ENCODE data around the gene NMB.
"Not testable (repeated sequence)": the region's sequence is repeated elsewhere in the genome, so short reads cannot be mapped to it uniquely, and the experiment has no call there.

The NMB gene

DNA sequence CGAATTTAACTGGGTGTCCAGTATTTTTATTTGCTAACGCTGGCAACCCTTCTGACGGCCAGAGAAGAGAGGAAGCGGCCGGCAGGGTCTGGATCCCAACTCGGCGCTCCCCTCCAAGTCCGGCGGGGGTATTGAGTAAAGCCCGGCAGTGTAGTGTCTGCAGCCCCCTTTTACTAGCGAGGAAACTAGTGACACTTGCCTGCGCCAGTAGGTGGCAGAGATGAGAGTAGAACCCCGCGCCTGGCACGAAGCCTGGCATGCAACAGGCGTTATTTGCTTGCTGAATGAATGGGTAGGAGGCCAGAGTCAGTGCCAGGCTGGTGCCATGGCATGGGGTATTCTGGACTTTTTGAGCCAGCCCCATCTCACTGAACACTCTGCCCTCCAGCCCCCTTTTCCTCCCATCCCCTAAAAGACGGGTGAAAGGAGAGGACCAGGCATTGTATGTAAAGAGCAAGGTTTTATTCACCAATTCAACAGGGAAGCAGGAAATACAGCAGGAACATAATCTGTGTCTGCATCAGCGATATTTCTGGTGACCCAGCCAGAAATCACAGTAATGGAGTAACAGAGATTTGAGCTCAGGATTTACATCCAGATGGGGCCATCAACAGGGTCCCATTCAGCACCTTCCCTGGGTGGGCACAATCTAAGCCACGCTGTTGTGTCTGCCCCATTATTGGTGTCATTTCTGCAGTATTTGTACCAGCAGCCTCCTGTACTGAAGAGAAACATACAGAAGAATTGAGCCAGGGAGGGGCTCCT, 3.1 kb downstream of the NMB start:
- DNase-seq = peak; percentile 76 to 77

DNA sequence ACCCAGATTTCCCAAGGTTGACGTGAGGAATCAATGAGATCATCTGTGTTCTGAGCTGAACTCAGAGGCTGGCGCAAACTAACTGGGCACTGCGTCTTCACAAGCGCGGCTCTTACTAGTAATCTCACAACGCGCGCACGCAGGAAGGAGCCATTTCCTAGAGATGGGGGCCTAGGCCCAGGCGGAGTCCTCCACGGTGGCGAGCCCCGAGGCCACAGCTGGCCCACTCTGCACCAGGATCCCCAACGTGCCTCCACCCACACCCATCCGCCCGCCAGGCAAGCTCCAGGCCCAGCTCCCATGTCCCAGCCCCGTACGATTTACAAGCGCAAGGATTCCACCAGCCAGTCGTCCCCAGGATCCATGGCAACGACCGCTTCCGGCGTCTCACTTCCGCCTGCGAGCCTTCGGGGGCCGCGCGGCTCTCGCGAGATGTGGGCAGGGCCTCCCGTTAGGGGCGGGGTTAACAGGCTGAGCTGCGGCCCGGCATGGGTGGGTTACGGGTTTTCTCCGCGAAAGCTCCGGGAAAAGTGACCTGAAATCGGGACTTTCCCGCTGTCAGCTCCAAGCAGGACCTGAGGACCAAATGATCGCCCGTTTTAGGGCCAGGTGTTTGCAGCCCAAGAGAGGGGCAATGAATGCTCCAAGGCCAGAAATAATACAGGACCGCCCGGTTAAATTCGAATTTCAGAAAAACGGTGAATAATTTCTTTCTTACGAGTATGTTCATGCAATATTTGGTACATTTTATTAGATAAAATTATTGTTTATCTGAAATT, 3.9 kb downstream of the NMB start, which contains the start of gene WDR73:
TSS of gene WDR73 (minus strand) at position 374 of the 779 bp plus-strand sequence. CDS start at position 365, 9 bp downstream.
- DNase-seq = peak; percentile 97

DNA sequence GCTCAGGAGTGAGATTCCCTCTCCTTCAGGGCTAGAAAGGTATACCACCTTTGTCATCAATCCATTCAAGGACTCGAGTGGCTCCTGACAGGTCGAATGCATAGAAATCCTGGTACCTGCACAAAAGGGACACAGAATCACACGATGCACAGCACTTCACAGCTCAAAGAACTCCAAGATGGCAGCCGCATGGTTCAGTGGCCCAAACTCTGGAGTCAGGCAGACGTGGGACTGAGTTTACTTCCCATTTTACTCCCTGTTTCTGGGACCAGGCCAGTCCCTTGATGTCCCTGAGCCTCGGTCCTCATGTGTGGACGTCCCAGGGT, 4.5 kb downstream of the NMB start:
- no peak for DNase-seq

DNA sequence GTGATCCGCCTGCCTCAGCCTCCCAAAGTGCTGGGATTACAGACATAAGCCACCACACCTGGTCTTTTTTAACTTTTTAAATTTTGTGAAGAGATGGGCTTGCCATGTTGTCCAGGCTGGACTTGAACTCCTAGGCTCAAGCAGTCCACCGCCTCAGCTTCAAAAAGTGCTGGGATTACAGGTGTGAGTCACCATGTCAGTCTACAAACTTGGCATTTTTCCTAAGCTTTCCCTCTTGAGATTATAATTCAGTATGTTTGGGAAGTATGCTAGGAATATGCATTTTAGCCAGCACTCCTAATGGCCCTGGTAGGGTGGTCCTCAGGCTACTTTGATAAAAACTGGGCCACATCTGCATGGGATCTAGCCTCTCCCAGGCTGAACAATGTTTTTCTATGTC, 8.3 kb downstream of the NMB start:
- DNase-seq = no peak

DNA sequence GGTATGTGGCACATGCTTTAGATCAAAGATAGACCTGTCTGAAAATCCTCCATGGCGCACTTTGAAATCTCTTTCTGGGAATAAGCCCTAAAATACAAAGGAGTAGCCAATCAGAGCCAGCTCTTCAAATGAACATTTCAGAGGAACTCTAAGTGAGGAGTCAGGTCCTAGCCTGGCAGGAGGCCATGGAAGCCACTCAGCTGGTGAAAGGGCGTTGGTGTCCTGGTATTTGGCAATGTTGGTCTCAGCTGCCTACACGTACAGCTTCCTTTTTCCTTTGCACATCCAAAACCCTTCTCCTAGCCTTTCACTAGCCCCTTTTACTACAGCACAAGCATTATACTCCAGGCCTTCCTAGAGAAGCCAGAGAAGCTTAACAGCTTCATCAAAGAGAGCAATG, 9.5 kb downstream of the NMB start:
- DNase-seq = no peak

DNA sequence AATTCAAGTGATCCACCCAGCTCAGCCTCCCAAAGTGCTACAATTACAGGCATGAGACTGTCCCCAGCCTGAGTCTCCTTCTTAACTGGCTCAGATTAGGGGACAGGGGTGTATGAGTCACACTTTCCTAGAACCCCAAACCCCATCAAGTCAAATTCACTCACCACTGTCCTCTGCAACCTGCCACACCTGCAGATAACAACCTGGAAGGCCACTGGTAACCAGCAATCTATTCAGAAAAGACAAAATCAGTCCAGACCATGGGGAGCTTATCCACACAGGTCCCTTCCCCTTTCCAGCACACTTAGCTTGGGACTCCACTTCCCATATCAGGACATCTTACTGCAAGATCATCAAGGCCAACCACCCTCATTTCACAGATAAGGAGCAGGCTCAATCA, 10.3 kb downstream of the NMB start:
- DNase-seq = no peak

DNA sequence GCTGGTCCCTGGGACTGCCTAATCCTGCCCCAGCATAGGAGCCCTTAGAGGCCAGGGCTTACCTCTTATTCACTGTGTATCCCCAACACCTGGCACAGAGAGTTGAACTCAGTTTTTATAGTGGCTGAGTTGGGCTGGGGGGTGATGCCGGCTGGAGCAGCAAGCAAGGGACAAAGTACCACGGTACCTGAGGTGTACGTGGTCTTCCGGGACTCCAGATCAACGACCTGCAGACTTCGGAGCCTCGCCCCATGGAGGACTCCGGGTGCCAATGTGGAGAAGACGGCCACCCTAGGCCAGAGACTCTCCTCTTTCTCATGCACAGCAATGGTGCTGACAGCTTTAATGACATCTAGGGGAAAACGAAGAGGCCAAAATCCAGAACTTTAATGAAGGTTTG, 12.0 kb downstream of the NMB start:
- DNase-seq = no peak

DNA sequence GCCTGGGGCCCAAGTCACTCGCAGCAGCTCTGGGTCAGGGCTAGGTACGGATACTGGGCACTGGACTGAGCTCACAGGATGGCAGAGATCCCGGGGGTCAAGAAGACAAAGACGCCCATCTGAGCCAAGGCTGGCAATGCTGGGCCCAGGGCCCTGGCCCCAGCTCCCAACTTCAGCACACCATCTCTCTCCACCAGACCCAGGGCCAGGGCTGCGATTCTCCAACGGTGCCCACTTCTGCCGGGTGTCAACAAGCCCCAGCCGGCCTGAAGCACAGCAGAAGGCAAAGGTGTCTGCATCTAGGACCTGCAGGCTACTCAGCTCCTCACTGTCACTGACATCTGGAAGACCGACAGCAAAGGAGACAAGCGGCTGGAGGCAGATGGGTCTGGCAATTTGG, 12.5 kb downstream of the NMB start:
- DNase-seq = no peak

DNA sequence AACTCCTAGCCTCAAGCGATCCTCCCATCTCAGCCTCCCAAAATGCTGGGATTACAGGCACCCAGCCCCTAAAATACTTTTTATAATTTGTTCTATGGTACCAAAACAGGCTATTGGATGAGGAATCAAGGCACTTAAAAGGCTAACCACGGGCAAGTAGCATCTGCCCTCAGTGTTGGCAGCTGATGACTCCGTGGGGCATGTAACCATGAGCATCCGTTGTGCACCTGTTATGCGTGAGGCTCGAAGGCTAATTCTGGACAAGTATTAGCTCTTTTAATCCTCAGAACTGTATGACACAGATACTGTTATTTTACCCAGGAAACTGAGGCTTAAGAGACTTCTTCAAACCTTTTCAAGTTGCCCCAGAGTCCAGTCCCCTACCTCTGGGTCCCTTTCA, 14.2 kb downstream of the NMB start:
- DNase-seq = no peak

DNA sequence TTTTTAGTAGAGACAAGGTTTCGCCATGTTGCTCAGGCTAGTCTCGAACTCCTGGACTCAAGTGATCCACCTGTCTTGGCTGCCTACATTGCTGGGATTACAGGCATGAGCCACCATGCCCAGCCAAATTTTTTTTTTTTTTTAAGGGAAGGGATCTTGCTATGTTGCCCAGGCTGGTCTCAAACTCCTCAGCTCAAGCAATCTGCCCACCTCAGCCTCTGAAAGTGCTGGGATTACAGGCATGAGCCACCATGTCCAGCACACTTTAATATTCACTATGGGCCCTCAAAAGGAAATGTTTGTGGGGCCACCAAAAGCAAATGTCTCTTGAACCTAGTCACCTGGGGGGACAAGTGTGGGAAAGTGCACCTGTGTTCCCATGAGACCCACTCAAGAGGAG, 15.4 kb downstream of the NMB start:
- not testable (repeated sequence) for DNase-seq

DNA sequence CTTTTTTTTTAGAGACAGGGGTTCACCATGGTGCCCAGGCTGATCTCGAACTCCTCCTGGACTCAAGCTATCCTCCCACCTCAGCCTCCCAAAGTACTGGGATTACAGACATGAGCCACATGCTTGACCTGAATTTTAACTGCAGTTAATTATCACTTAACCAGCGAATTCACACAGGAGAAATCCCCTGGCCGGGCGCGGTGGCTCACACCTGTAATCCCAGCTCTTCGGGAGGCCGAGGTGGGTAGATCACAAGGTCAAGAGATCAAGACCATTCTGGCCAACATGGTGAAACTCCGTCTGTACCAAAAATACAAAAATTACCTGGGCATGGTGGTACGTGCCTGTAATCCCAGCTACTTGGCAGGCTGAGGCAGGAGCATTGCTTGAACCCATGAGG, 16.1 kb downstream of the NMB start:
- DNase-seq = not testable (repeated sequence)

DNA sequence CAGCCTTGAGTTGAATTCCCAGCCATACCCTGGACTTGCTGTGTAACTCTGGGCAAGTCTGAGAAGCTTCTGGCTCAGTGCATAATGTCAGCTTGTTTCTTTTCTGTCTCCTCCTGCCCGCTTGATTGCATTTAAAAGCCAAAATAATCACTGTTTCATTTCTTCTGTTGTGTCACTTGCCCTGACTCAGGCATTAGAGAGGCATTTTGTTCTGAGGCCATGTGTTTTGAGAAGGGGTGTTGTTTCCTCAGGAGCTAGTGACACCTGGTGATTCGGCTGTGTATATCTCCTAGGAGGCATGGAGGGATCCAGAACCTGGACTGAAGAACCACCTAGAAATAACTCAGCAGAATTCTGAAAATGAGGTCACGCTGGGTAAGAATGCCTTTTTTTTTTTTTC, 19.9 kb downstream of the NMB start:
- DNase-seq = no peak

DNA sequence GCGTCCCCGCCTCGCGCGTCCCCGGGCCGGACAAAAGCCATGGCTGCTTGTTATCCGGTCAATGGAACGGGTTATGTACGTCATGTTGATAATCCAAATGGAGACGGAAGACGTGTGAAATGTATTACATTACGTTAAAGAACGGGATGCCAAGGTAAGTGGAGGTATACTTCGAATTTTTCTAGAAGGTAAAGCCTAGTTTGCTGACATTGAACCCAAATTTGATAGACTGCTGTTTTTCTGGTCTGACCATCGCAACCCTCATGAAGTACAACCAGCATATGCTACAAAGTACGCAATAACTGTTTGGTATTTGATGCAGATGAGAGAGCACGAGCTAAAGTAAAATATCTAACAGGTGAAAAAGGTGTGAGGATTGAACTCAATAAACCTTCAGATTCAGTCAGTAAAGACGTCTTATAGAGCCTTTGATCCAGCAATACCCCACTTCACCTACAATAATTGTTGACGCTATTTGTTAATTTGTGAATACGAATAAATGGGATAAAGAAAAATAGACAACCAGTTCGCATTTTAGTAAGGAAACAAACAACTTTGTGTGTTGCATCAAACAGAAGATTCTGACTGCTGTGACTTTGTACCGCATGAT, 23.7 kb downstream of the NMB start:
- no peak for DNase-seq

DNA sequence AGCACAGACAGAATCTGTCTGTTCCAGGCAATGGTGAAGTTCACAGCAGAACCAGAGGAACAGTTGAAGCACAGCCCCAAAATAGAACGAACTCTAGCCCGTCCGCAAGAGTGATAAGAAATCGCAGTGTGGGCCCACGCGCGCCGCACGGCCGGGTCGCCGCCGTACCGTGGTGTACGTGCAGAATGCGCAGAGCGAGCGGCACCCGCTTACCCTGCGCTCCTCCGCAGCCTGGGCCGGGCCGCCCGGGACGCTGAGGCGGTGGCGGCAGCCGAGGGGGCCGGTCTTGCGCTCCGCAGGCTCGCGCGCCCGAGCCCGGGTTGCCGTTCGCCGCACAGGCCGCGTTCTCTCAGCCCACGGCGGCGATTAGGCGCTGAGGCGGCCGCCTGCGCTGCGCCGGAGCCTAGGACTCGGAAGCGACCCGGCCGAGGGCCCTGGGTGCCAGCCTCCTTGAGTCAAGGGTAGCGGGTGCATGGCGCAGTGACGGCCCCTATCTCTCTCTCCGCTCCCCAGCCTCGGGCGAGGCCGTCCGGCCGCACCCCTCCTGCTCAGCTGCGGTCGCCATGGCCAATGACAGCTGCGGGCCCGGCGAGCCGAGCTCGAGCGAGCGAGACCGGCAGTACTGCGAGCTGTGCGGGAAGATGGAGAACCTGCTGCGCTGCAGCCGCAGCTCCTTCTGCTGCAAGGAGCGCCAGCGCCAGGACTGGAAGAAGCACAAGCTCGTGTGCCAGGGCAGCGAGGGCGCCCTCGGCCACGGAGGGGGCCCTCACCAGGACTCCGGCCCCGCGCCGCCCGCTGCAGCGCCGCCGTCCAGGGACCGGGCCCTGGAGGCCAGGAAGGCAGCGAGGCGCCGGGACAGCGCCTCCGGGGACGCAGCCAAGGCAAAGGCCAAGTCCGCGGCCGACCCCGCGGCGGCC, 24.4 kb downstream of the NMB start:
- peak; percentile 63 to 67 for DNase-seq

DNA sequence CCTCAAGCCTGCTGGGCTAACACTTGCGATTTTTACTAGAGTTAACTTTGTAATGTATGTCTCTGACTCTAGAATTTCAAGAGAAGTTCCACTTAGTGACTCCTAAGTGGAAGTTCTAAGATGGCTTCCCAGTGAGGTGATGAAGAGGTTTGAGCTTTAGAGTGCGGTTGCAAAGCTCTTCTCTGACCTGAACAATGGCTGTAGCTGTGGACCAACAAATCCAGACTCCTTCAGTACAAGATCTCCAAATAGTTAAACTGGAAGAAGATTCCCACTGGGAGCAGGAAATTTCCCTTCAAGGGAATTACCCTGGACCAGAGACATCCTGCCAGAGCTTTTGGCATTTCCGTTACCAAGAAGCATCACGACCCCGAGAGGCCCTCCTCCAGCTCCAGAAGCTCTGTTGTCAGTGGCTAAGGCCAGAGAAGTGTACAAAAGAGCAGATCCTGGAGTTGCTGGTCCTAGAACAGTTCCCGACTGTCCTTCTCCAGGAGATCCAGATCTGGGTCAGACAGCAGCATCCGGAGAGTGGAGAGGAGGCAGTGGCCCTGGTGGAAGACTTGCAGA, 26.2 kb downstream of the NMB start:
- DNase-seq = no peak

DNA sequence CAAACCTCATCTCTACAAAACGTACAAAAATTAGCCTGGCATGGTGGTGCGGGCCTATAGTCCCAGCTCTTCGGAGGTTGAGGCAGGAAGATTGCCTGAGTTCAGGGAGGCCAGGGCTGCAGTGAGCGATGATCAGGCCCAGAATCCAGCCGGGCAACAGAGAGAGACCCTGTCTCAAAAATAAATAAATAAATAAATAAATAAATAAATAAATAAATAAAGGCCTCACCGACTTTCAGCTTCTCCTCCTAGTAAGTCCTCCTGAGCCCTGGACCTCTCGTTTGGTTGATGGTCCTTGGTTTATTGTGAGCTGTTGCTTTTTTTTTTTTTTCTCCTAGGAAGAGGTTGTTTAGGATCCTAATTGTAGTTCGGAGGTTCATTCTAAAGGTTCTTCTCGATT, 29.0 kb downstream of the NMB start:
- DNase-seq = no peak

DNA sequence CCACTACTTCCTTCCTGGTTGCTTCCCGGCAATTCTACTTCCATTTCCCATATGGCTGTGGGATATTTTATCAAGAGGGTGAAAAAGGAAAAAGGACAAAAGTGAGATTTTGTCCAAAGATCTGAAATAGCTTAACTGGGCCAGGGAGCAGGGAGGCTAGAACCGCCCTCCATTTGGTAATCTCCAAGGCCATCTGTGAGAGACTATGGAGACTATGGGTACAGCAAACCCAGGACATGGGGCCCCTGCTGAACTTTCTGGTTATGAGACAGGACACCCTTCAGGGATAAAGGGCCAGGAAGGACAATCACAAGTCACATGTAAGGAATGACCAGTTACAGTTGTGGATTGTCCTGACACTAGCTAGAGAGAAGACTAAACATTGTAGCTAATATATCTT, 32.9 kb downstream of the NMB start:
- no peak for DNase-seq

DNA sequence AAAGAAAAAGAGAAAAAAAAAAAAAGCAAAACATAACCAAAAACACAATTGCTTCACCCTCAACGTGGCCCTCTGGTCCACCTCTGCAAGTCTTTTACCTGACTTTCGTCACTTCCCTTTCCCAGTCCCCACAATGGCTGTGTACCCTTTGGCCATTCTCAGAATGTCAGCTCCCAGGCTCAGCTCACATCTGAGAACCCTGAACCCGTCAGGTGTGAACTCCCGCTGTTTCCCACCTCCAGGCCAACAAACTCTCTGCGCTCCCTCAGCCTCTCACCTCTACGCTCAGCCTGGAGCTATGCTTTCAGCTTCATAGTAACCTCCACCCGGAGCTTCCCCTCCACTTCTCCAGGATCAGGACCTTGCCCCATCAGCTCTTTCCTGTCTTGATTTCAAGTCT, 33.6 kb downstream of the NMB start:
- no peak for DNase-seq

DNA sequence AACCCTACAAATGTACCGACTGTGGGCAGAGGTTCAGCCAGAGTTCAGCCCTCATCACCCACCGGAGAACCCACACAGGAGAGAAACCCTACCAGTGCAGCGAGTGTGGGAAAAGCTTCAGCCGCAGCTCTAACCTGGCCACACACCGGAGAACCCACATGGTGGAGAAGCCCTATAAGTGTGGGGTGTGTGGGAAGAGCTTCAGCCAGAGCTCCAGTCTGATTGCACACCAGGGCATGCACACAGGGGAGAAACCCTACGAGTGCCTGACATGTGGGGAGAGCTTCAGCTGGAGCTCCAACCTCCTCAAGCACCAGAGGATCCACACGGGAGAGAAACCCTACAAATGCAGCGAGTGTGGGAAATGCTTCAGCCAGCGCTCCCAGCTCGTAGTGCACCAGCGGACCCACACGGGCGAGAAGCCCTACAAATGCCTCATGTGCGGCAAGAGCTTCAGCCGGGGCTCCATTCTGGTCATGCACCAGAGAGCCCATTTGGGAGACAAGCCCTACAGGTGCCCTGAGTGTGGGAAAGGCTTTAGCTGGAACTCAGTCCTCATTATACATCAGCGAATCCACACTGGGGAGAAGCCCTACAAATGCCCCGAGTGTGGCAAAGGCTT, 36.5 kb downstream of the NMB start:
- DNase-seq = no peak

DNA sequence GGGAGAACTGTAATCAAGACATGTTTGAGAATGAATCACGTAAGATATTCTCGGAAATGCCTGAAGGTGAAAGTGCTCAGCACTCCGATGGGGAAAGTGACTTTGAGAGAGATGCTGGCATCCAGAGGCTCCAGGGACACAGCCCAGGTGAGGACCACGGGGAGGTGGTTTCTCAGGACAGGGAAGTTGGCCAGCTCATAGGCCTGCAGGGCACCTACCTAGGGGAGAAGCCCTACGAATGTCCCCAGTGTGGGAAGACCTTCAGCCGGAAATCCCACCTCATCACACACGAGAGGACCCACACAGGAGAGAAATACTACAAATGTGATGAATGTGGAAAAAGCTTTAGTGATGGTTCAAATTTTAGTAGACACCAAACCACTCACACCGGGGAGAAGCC, 37.4 kb downstream of the NMB start:
- DNase-seq = no peak

DNA sequence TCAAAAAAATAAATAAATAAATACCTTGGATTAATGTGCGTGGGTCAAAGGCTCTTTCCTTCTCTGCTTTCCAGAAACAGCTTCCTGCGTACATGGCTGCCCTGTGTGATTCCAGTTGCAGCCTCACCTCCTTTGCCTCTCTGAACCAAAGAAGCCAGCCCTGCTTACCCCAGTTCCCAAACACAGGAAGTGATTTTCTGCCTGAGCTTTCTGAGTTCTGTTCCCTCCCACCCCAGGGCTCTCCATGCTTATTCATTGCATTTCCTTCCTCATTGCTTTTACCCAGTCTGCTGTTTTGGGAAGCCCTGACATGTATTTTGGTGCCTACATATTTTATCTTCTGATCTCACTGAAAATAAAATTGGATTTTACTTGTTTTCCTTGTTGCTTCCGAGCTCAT, 41.8 kb downstream of the NMB start:
- no peak for DNase-seq

DNA sequence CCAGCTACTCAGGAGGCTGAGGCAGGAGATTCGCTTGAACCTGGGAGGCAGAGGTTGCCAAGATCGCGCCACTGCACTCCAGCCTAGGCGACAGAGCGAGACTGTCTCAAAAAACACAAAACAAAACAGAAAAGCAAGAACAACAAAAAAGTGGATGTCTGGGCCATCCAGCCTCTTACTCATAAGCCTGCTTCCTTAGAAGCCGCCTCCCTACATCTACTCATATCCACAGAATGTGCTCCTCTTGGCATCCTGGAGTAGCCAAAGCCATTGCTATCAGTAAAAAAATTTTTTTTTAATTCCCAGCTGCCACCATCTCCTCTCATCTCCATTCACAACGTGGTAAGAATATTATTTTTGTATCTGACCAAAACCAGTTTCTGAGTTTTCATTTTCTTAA, 46.4 kb downstream of the NMB start:
- no peak for DNase-seq
